SU-DHL-6 (cell line): ENCODE measurements around the gene COX14.

Experiments used
- CTCF ChIP-seq: fragments of 200-600 bp; sonication (generic); IDR thresholded peaks from one replicate; pipeline ENCODE4 v1.5.1; 2017; ENCODE audit warnings: antibody characterized with exemption, mild to moderate bottlenecking, low read length, moderate library complexity; ENCODE audit not compliant: insufficient read depth, poor library complexity, severe bottlenecking
- EZH2phosphoT487 ChIP-seq: fragments of 200-600 bp; sonication (generic), shearing (Covaris generic); conservative IDR thresholded peaks from 2 replicates; pipeline ENCODE4 v1.6.1; 2018; ENCODE audit warnings: mild to moderate bottlenecking, antibody characterized with exemption, low read length, moderate library complexity, mixed read lengths

GRCh38 chr12:50104417-50105366, 7.3 kb upstream of the COX14 start:
- no peak for TF ChIP-seq CTCF
- TF ChIP-seq EZH2phosphoT487: no peak
